Activated CD4-positive, alpha-beta T cell treated with anti-CD3 and anti-CD28 coated beads, Interleukin-2, amount 10 ng/mL, durations not matched to agents 24 days and 14 days (primary cell): ENCODE results near the gene P2RX3. TPM values are rescaled to one million over a fixed set of nuclear protein-coding genes. Genes with fewer than 3 reads are reported as not detected.

Experiments used
- DNase-seq: peaks from one replicate; pipeline ENCODE4 v3.0.0; 2022
- H3K27ac Mint-ChIP-seq: one replicate; pipeline ENCODE4 v1.8.0; 2022; ENCODE audit warnings: mild to moderate bottlenecking, mixed read lengths
- H3K27me3 Mint-ChIP-seq: one replicate; pipeline ENCODE4 v1.8.0; 2022; ENCODE audit warnings: mixed read lengths
- H3K36me3 Mint-ChIP-seq: one replicate; pipeline ENCODE4 v1.8.0; 2022; ENCODE audit warnings: low read depth, mild to moderate bottlenecking, mixed read lengths
- H3K4me1 Mint-ChIP-seq: one replicate; pipeline ENCODE4 v1.8.0; 2021; ENCODE audit warnings: mixed read lengths
- H3K4me3 Mint-ChIP-seq: one replicate; pipeline ENCODE4 v1.8.0; 2022; ENCODE audit warnings: mild to moderate bottlenecking, moderate library complexity, mixed read lengths
- H3K9me3 Mint-ChIP-seq: one replicate; pipeline ENCODE4 v1.8.0; 2021; ENCODE audit warnings: mixed read lengths
- intact Hi-C: fragments of 100-400 bp; cut with micrococcal nuclease; formaldehyde crosslinking; loops from one replicate; pipeline ENCODE4 v1.15.1; 2023
- total RNA-seq: library from RNA; stranded (reverse); gene quantifications from 2 replicates; pipeline ENCODE4 v1.2.3, GENCODE V29; 2022

P2RX3 gene
- total RNA-seq, 1 donor from 2014 or later, result not detected

GRCh38 chr11:57341250-57341808 lies 3.2 kb downstream of the P2RX3 start:
- H3K4me1 Mint-ChIP-seq, result peaks cover 5% of the 10 kb centered on the region
- H3K36me3 Mint-ChIP-seq, result no peaks in the 10 kb centered on the region
- no peak for DNase-seq
- H3K27ac Mint-ChIP-seq, result no peak overlapping the region
- no peaks in the 10 kb centered on the region for H3K9me3 Mint-ChIP-seq
- intact Hi-C loops, result no loop called here
- no peak overlapping the region for H3K4me3 Mint-ChIP-seq
- H3K27me3 Mint-ChIP-seq, result peaks cover 3% of the 10 kb centered on the region

- Mint-ChIP-seq H3K4me3 (no peak overlapping the region), H3K27ac (no peak overlapping the region), H3K4me1 (peaks cover 3% of the 10 kb centered on the region), H3K9me3 (no peaks in the 10 kb centered on the region), H3K36me3 (no peaks in the 10 kb centered on the region), H3K27me3 (peaks cover 9% of the 10 kb centered on the region)
- no peak for DNase-seq
- intact Hi-C loops, result no loop called here
These were observed 4.5 kb downstream of the P2RX3 start for GRCh38 chr11:57342702-57343101.

GRCh38 chr11:57343825-57344224 lies 5.7 kb downstream of the P2RX3 start:
- peaks cover 12% of the 10 kb centered on the region for H3K27me3 Mint-ChIP-seq
- DNase-seq, result no peak
- peaks cover 3% of the 10 kb centered on the region for H3K4me1 Mint-ChIP-seq
- no peaks in the 10 kb centered on the region for H3K9me3 Mint-ChIP-seq
- no peaks in the 10 kb centered on the region for H3K36me3 Mint-ChIP-seq
- H3K4me3 Mint-ChIP-seq, result no peak overlapping the region
- H3K27ac Mint-ChIP-seq, result no peak overlapping the region
- intact Hi-C loops, result loop anchor here (2.0 kb wide), 1 partner anchor 137 kb away; no protein-coding TSS in a partner anchor

GRCh38 chr11:57344826-57345225 lies 6.7 kb downstream of the P2RX3 start:
- Mint-ChIP-seq H3K4me3 (no peak overlapping the region), H3K36me3 (no peaks in the 10 kb centered on the region), H3K27me3 (peaks cover 14% of the 10 kb centered on the region), H3K4me1 (peaks cover 5% of the 10 kb centered on the region), H3K9me3 (no peaks in the 10 kb centered on the region), H3K27ac (no peak overlapping the region)
- no peak for DNase-seq
- intact Hi-C loops, result loop anchor here (1.0 to 2.0 kb wide), 4 partner anchors 112 to 296 kb away; no protein-coding TSS in a partner anchor

GRCh38 chr11:57345555-57346211 lies 7.5 kb downstream of the P2RX3 start:
- H3K27me3 Mint-ChIP-seq, result peaks cover 16% of the 10 kb centered on the region
- no peaks in the 10 kb centered on the region for H3K36me3 Mint-ChIP-seq
- intact Hi-C loops, result loop anchor here (1.0 to 2.0 kb wide), 4 partner anchors 112 to 296 kb away; no protein-coding TSS in a partner anchor
- no peak overlapping the region for H3K4me3 Mint-ChIP-seq
- no peak overlapping the region for H3K27ac Mint-ChIP-seq
- H3K9me3 Mint-ChIP-seq, result no peaks in the 10 kb centered on the region
- peaks cover 7% of the 10 kb centered on the region for H3K4me1 Mint-ChIP-seq
- DNase-seq, result peak; percentile 89

GRCh38 chr11:57347336-57347735 lies 9.2 kb downstream of the P2RX3 start:
- no peak overlapping the region for H3K4me3 Mint-ChIP-seq
- peaks cover 2% of the 10 kb centered on the region for H3K36me3 Mint-ChIP-seq
- peaks cover 17% of the 10 kb centered on the region for H3K27me3 Mint-ChIP-seq
- no peak for DNase-seq
- intact Hi-C loops, result loop anchor here (1.0 kb wide), 1 partner anchor 136 kb away; no protein-coding TSS in a partner anchor
- no peak overlapping the region for H3K27ac Mint-ChIP-seq
- H3K9me3 Mint-ChIP-seq, result no peaks in the 10 kb centered on the region
- H3K4me1 Mint-ChIP-seq, result peaks cover 7% of the 10 kb centered on the region

- no peaks in the 10 kb centered on the region for H3K9me3 Mint-ChIP-seq
- intact Hi-C loops, result no loop called here
- H3K27ac Mint-ChIP-seq, result no peak overlapping the region
- peaks cover 20% of the 10 kb centered on the region for H3K27me3 Mint-ChIP-seq
- H3K4me1 Mint-ChIP-seq, result peaks cover 7% of the 10 kb centered on the region
- DNase-seq, result no peak
- peaks cover 2% of the 10 kb centered on the region for H3K36me3 Mint-ChIP-seq
- no peak overlapping the region for H3K4me3 Mint-ChIP-seq
These were observed 9.9 kb downstream of the P2RX3 start for GRCh38 chr11:57348052-57348451.

- DNase-seq, result no peak
- H3K9me3 Mint-ChIP-seq, result no peaks in the 10 kb centered on the region
- no peak overlapping the region for H3K4me3 Mint-ChIP-seq
- intact Hi-C loops, result no loop called here
- peaks cover 25% of the 10 kb centered on the region for H3K27me3 Mint-ChIP-seq
- H3K36me3 Mint-ChIP-seq, result peaks cover 2% of the 10 kb centered on the region
- H3K27ac Mint-ChIP-seq, result no peak overlapping the region
- H3K4me1 Mint-ChIP-seq, result peaks cover 7% of the 10 kb centered on the region
These were observed 10.6 kb downstream of the P2RX3 start for GRCh38 chr11:57348636-57349313.

GRCh38 chr11:57349491-57350274 lies 11.5 kb downstream of the P2RX3 start:
- H3K9me3 Mint-ChIP-seq, result no peaks in the 10 kb centered on the region
- no peak overlapping the region for H3K4me3 Mint-ChIP-seq
- peaks cover 7% of the 10 kb centered on the region for H3K4me1 Mint-ChIP-seq
- H3K27me3 Mint-ChIP-seq, result peaks cover 32% of the 10 kb centered on the region
- intact Hi-C loops, result no loop called here
- no peak overlapping the region for H3K27ac Mint-ChIP-seq
- peak; percentile 89 for DNase-seq
- peaks cover 2% of the 10 kb centered on the region for H3K36me3 Mint-ChIP-seq

GRCh38 chr11:57353036-57353435 lies 14.9 kb downstream of the P2RX3 start:
- Mint-ChIP-seq H3K27ac (no peak overlapping the region), H3K4me1 (peaks cover 4% of the 10 kb centered on the region), H3K9me3 (no peaks in the 10 kb centered on the region), H3K27me3 (peaks cover 37% of the 10 kb centered on the region), H3K4me3 (no peak overlapping the region), H3K36me3 (peaks cover 2% of the 10 kb centered on the region)
- intact Hi-C loops, result no loop called here
- no peak for DNase-seq

GRCh38 chr11:57353446-57353845 lies 15.3 kb downstream of the P2RX3 start:
- no peaks in the 10 kb centered on the region for H3K9me3 Mint-ChIP-seq
- intact Hi-C loops, result no loop called here
- no peak overlapping the region for H3K4me3 Mint-ChIP-seq
- peaks cover 37% of the 10 kb centered on the region for H3K27me3 Mint-ChIP-seq
- DNase-seq, result no peak
- no peak overlapping the region for H3K27ac Mint-ChIP-seq
- peaks cover 2% of the 10 kb centered on the region for H3K36me3 Mint-ChIP-seq
- peaks cover 4% of the 10 kb centered on the region for H3K4me1 Mint-ChIP-seq

- no peak for DNase-seq
- no peaks in the 10 kb centered on the region for H3K9me3 Mint-ChIP-seq
- intact Hi-C loops, result no loop called here
- no peak overlapping the region for H3K27ac Mint-ChIP-seq
- H3K36me3 Mint-ChIP-seq, result peaks cover 2% of the 10 kb centered on the region
- H3K4me3 Mint-ChIP-seq, result no peak overlapping the region
- peaks cover 4% of the 10 kb centered on the region for H3K4me1 Mint-ChIP-seq
- H3K27me3 Mint-ChIP-seq, result peaks cover 34% of the 10 kb centered on the region
These were observed 15.7 kb downstream of the P2RX3 start for GRCh38 chr11:57353852-57354251.

GRCh38 chr11:57354699-57355098 lies 16.5 kb downstream of the P2RX3 start:
- Mint-ChIP-seq H3K4me1 (peaks cover 4% of the 10 kb centered on the region), H3K4me3 (no peak overlapping the region), H3K27me3 (peaks cover 33% of the 10 kb centered on the region), H3K9me3 (no peaks in the 10 kb centered on the region), H3K36me3 (peaks cover 2% of the 10 kb centered on the region), H3K27ac (no peak overlapping the region)
- intact Hi-C loops, result no loop called here
- no peak for DNase-seq
